Measurements from ENCODE around the gene SUN5. TPM values are rescaled to one million over a fixed set of nuclear protein-coding genes. Genes with fewer than 3 reads are reported as not detected.
A peak's percentile ranks its signal among the peaks of the same experiment; 100 is the strongest.

The SUN5 gene
- total and polyA plus RNA-seq, 2 of the 8 experiments (the other 6 are each of a cell fraction or from before 2014, with no cell fraction given) = not detected

DNA sequence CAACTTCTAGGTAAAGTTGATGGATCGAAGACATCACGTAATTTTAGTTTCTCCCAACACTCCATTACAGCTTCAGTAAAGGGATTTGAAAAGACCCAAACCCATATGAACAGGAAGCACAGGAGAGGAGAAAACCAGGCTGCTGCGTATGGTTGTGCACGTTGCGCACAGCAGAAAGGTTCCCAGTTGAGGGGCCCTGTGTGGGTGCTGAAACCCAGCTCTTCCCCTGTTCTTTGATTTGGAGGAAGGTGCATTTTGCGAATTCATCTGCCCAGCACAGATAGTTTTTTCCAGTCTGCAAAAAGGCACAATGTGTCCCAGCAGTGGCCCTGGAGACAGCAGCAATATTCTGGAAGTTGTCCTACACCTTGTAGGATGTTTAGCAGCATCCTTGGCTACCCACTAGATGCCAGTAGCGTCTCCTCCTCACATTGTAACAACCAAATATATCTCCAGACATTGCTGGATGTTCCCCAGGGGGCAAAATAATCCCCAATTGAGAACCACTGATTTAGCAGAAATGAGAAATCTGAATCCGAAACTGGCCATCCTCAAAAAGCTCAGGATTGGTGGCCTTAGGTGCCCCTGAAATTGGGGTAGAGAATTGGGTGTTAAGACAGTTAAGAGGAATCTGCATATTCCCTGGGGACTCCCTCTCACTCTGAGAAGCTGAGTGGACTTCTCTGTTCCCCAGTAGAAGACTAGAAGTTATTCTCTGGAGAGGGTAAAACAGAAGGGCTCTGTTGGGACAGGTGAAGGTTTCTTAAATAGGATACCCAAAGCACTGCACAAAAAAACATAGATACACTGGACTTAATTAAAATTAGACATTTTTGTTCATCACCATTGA is 12.2 kb downstream of the SUN5 start:
- no peak overlapping the region for H4K5ac ChIP-seq (ENCODE audit: insufficient read length, low read depth, low read length)
- H3K4me2 ChIP-seq (ENCODE audit: insufficient read depth in 1 of 2, low read depth in 2 of 2, low read length in 2 of 2) = no peak overlapping the region
- no peak overlapping the region for H4K91ac ChIP-seq (replicated peaks; ENCODE audit: insufficient read length, low read length)
- no peak overlapping the region for H2BK120ac ChIP-seq (replicated peaks; ENCODE audit: low read depth, low read length)
- H3K79me1 ChIP-seq (ENCODE audit: low read depth, low read length) = no peaks in the 10 kb centered on the region
- H3K23ac ChIP-seq (ENCODE audit: insufficient read length) = no peak overlapping the region
- no peak overlapping the region for H3K4me3 ChIP-seq (ENCODE audit: extremely low read depth in 1 of 4, insufficient read depth in 2 of 4, low read depth in 3 of 4, low read length in 4 of 4)
- no peaks in the 10 kb centered on the region for H3K4me1 ChIP-seq (replicated peaks in 1 of 4; ENCODE audit: control insufficient read depth in 3 of 4, insufficient read depth in 4 of 4, low read length in 3 of 4)
- H3K23me2 ChIP-seq (ENCODE audit: low read depth, low read length) = no peaks in the 10 kb centered on the region; the same call in 1 of the 2 replicates
- no peak for DNase-seq (ENCODE audit: low read depth in 1 of 2, low spot score in 2 of 2)
- no peak overlapping the region for H2BK15ac ChIP-seq (ENCODE audit: low read length)
- no peaks in the 10 kb centered on the region for H3K36me3 ChIP-seq (ENCODE audit: control insufficient read depth in 2 of 4, insufficient read depth in 4 of 4, low read length in 3 of 4)
- WGBS, 2 experiments (ENCODE audit: extremely low coverage in 1 of 2, insufficient coverage in 1 of 2, insufficient read length in 1 of 2, insufficient replicate concordance in 2 of 2, low coverage in 1 of 2, low lambda C conversion rate in 2 of 2, missing lambda C conversion rate in 1 of 2) = 82% methylated on average over 8 of the region's 8 CpGs; no CpG with 5 or more reads in 1 of the 2 experiments
- POLR2A ChIA-PET (ENCODE audit: partially characterized antibody) = no interaction called here
- H3K27ac ChIP-seq (ENCODE audit: low read depth, low read length) = no peak overlapping the region
- CTCF ChIA-PET (ENCODE audit: partially characterized antibody) = interaction anchor here (0.8 to 4.5 kb wide), 8 partner anchors 7 to 69 kb away, joined by 3 to 39 read pairs (median 5); partner anchors contain the start of gene SUN5
- no peak overlapping the region for H3K14ac ChIP-seq (ENCODE audit: insufficient read length)
- no peak overlapping the region for H2BK5ac ChIP-seq (ENCODE audit: low read depth, low read length)
- no peak overlapping the region for H2AK5ac ChIP-seq (ENCODE audit: low read depth, low read length)
- no peak overlapping the region for H2AFZ ChIP-seq (ENCODE audit: low read length)
- H2BK20ac ChIP-seq (ENCODE audit: low read length) = no peak overlapping the region
- no peak overlapping the region for H2BK12ac ChIP-seq (ENCODE audit: low read depth, low read length)
- H4K8ac ChIP-seq (ENCODE audit: extremely low read depth, insufficient read depth, low read length) = no peak overlapping the region
- TF ChIP-seq CHD2 (IDR thresholded peaks at IDR 0.05; ENCODE audit: low read length) (no peak), CBX5 (IDR thresholded peaks at IDR 0.05; ENCODE audit: low read depth, low read length) (no peak), RAD21 (IDR thresholded peaks at IDR 0.05 in 1 of 2, conservative IDR thresholded peaks at IDR 0.05 in 1 of 2; ENCODE audit: low read depth in 2 of 2, low read length in 2 of 2) (0 out of 4 replicates have a peak, but pooled peaks of 1 of the 2 experiments have one; percentile 5), SAP30 (IDR thresholded peaks at IDR 0.05; ENCODE audit: insufficient read depth, insufficient replicate concordance, low read length) (no peak)
- TF ChIP-seq, protein P1, sequence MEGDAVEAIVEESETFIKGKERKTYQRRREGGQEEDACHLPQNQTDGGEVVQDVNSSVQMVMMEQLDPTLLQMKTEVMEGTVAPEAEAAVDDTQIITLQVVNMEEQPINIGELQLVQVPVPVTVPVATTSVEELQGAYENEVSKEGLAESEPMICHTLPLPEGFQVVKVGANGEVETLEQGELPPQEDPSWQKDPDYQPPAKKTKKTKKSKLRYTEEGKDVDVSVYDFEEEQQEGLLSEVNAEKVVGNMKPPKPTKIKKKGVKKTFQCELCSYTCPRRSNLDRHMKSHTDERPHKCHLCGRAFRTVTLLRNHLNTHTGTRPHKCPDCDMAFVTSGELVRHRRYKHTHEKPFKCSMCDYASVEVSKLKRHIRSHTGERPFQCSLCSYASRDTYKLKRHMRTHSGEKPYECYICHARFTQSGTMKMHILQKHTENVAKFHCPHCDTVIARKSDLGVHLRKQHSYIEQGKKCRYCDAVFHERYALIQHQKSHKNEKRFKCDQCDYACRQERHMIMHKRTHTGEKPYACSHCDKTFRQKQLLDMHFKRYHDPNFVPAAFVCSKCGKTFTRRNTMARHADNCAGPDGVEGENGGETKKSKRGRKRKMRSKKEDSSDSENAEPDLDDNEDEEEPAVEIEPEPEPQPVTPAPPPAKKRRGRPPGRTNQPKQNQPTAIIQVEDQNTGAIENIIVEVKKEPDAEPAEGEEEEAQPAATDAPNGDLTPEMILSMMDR (IDR thresholded peaks at IDR 0.05; ENCODE audit: control extremely low read depth in 1 of 3, insufficient read depth in 1 of 3, low read depth in 1 of 3, low read length in 3 of 3) = peak in 1 of 3 experiments; percentile 9; a peak in 1 of 4 replicates
- H3K56ac ChIP-seq (replicated peaks; ENCODE audit: insufficient read length, low read depth, low read length) = no peak overlapping the region
- H3K9me3 ChIP-seq (ENCODE audit: insufficient read depth in 2 of 2, low read depth in 1 of 2, low read length in 1 of 2) = no peaks in the 10 kb centered on the region
- no peaks in the 10 kb centered on the region for H4K20me1 ChIP-seq (replicated peaks in 1 of 2; ENCODE audit: control insufficient read depth in 1 of 2, insufficient read depth in 2 of 2, low read length in 2 of 2)
- FAIRE-seq = no peak
- H3K18ac ChIP-seq (ENCODE audit: extremely low read depth, low read length) = no peak overlapping the region
- H3K79me2 ChIP-seq (ENCODE audit: control insufficient read depth in 1 of 2, insufficient read depth in 2 of 2, low read length in 2 of 2) = no peaks in the 10 kb centered on the region
- H3K27me3 ChIP-seq (replicated peaks in 1 of 4; ENCODE audit: control insufficient read depth in 3 of 4, extremely low read depth in 1 of 4, insufficient read depth in 3 of 4, low read length in 3 of 4) = no peaks in the 10 kb centered on the region
- no peak overlapping the region for H3K4ac ChIP-seq (replicated peaks; ENCODE audit: insufficient read length, low read depth, low read length)
- H3K9ac ChIP-seq (replicated peaks in 1 of 4; ENCODE audit: extremely low read depth in 1 of 4, low read depth in 3 of 4, low read length in 3 of 4) = no peak overlapping the region
